ENCODE measurements around the gene CD3D.

CD3D gene

DNA sequence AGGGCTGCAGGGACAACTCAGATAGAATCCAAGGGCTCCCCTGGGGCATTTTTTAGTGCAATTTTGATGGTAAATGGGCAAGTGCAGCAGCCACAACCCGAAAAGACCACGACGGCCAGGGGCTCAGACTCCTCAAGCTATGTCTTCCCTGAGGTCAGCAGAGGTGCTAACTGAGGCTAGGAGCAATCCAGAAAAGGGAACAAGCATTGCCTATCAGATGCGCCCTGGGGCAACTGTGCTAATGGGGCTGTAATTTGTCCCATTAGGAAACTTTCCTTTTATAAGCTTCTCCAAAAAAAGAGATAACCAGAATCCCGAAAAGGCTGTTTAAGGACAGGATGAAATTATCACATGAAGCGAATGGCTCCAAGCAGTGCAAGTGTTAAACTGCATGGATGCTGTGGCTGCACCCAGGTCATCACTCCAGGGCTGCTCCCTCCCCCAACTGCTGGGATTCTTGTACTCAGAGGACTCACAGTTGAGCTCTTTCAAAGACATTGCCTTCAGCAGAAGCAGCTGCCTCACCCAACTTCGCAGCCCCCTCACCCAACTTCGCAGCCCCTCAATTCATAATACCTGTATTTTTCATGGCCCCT, 40.8 kb downstream of the CD3D start:
- DNase-seq (ENCODE audit: low read depth), result no peak

DNA sequence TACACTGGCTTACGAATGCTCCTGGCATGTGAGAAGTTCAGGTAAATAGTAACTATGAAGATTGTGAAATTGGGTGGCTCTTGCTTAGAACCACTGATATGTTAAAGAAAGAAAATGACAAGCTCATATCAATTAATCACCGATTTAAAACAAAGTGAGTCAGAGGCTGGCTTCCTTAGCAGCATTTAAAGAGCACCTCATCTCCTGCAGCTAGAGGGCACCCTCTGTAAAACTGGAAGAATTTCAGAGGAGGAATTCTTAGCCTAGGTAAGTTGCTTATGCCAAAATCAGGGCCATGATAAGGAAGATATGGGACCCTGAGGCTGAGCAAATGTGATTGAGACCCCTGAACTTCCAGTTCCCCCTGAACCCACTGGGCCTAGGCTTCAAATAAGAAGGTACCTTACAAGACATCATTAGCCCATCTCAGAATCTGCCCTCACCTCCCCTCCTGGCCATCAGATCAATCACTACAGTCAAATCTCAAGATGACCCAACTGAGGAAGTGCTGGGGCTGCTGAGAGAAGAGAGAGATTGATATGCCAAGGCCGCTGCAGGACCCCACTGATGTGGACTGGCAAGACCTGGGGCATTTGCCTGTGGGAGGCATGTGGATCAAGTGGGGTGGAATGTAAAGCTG, 46.6 kb downstream of the CD3D start:
- no peak for DNase-seq (ENCODE audit: low read depth)

DNA sequence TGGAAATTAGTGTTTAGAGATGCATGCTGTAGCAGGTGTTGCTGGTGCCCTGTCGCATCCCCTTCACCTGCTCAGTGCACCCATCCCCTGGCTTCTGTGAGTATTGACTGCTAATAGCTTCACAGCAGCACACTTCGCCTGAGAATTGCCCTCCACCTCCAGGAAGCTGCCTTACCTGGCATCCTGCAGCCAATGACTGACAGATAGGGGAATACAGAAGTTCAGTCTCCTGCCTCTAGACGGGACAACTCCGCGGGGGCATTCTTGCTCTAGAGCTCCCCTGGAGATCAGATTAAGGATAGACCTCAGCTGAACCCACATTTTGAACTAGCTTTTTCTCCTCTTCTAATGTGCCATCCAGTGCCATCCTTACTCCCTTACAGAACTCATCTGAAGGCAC, 47.3 kb downstream of the CD3D start:
- DNase-seq (ENCODE audit: low read depth), result no peak

DNA sequence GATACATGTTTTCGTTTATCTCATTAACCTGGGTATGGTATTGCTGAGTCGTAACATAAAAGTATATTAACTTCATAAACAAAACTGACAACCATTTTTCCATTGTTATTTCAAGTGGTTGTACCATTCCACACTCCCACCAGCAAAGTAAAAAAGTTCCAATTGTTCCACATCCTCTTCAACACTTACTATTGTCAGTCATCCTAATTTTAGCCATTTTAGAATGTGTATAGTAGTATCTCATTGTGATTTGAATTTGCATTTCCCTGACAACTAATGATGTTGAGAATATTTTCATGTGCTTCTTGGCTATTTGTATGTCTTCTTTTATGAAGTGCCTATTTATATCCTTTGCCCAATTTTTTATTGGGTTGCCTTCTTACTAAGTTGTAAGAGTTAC, 48.5 kb downstream of the CD3D start:
- DNase-seq (ENCODE audit: low read depth), result no peak

DNA sequence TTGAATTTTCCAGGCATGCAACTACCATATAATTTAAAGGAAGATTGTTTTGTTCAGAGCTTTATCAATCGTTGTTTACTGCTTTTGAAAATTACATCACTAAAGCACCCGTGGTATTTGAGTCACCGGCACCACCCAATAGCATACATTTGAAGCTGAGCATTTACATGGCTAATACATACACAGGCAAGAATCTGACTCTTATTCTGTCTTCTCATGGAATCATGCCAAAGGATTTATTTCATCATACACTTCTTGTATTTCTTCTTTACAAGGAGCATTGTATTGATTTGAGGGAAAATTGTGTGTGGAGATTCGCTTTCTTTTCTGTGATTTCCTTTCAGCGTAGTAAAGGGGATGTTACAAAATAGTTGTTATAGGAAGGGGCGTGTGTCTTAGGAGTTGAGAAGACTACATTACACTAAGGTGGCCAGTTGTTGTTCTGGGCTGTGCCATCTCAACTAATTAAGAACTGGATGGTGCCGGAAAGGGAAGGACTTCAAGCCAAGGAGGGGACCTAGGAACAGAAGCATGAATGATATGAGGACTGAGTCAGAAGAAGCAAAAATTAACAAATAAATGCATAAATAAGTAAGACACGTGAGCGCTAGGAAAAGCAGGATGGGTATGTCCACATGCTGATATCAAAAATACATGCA, 50.9 kb downstream of the CD3D start:
- DNase-seq (ENCODE audit: low read depth), result no peak

DNA sequence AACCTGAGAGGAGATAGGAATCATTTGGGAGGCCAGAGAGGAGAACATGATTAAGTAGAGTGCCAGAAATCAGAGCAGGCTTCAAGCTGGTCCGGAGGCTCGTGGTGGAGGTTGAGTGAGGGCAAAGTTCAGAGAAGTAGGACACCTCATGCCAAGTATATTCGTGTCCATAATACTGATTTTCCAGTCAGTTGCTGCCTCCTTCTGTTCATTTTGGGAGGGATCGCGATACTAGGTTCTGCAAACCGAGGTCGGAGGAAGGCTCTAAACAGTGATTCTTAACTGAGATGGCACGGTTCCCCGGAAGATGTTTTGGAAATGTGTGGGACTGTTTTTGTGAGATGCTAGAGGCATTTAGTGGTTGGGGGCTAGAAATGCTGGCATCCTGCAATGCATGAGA, 51.6 kb downstream of the CD3D start:
- no peak for DNase-seq (ENCODE audit: low read depth)

DNA sequence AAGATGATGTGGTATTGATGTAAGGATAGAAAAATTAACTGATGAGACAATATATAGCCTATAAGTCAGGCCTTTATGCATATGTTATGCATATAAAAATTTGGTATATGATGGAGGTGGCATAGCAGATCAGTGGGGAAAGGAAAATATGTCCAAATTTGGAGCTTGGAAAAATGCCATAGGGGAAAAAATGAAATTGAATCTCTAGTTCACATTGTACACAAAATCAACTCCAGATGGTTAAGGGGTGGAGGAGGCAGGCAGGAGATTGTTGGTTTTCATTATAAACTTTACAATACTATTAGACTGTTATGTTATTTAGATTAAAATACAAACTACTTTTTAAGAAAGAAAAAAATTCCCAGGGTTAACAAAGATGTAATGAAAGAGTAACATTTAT, 53.1 kb downstream of the CD3D start:
- no peak for DNase-seq (ENCODE audit: low read depth)

All from stimulated activated CD8-positive, alpha-beta memory T cell treated with anti-CD3 and anti-CD28 coated beads, Interleukin-12 subunit alpha, Interleukin-12 subunit beta, amount 100 ng/mL, for 4 hours (primary cell).